Activated T-helper 1 cell treated with anti-CD3 and anti-CD28 coated beads, Interleukin-2, amount 50 U/mL, for 16 hours (primary cell): ENCODE results near the gene DLGAP1.

Experiments
- DNase-seq, 2 donors: peaks; one replicate each; pipeline ENCODE4 v3.0.0-alpha.2; 2020; ENCODE audit warnings: low read depth in 1 of 2, low spot score in 1 of 2

The DLGAP1 gene

GRCh38 chr18:3463051-3463450, 992.1 kb downstream of the DLGAP1 start:
- no peak for DNase-seq

GRCh38 chr18:3461704-3462103, 993.4 kb downstream of the DLGAP1 start:
- no peak for DNase-seq

GRCh38 chr18:3460823-3461398, 994.2 kb downstream of the DLGAP1 start:
- DNase-seq = no peak

- no peak for DNase-seq
Measured at GRCh38 chr18:3458952-3459853, 995.9 kb downstream of the DLGAP1 start.

GRCh38 chr18:3458378-3458777, 996.7 kb downstream of the DLGAP1 start:
- DNase-seq = no peak

GRCh38 chr18:3457261-3457724, 997.8 kb downstream of the DLGAP1 start:
- DNase-seq = no peak

GRCh38 chr18:3456686-3457069, 998.4 kb downstream of the DLGAP1 start:
- DNase-seq = no peak

- no peak for DNase-seq
Measured at GRCh38 chr18:3455907-3456685, 999.0 kb downstream of the DLGAP1 start.

GRCh38 chr18:3455090-3455635, 999.9 kb downstream of the DLGAP1 start:
- DNase-seq = no peak

- no peak for DNase-seq
Measured at GRCh38 chr18:3454365-3455089, 1000.6 kb downstream of the DLGAP1 start.

GRCh38 chr18:3453540-3454364, 1001.4 kb downstream of the DLGAP1 start:
- no peak for DNase-seq

GRCh38 chr18:3452750-3453539, 1002.2 kb downstream of the DLGAP1 start:
- DNase-seq = no peak

GRCh38 chr18:3451989-3452749, 1002.9 kb downstream of the DLGAP1 start:
- peak in 1 of 2 donors; percentile 20 for DNase-seq

GRCh38 chr18:3451183-3451988, 1003.7 kb downstream of the DLGAP1 start:
- peak; percentile 68 to 78 for DNase-seq

- DNase-seq = no peak
Measured at GRCh38 chr18:3450799-3451182, 1004.3 kb downstream of the DLGAP1 start.

GRCh38 chr18:3450012-3450798, 1004.9 kb downstream of the DLGAP1 start, which contains the start of gene TGIF1:
TGIF1 (plus strand) TSS chr18:3450172; CDS start chr18:3450490, 318 bp downstream.
- DNase-seq = peak; percentile 60 to 66
